Osteoblast (primary cell): ENCODE measurements around the gene CTSH. TPM values are rescaled to one million over a fixed set of nuclear protein-coding genes. Genes with fewer than 3 reads are reported as not detected.

ENCODE experiments used
- DNase-seq: peaks from one replicate; pipeline ENCODE4 v3.0.0; 2011; ENCODE audit warnings: low spot score, mixed read lengths; ENCODE audit not compliant: insufficient read length; ENCODE audit errors: missing footprints
- H2AFZ ChIP-seq: 2 replicates; pipeline ENCODE4 v1.6.0; 2011; ENCODE audit warnings: mild to moderate bottlenecking, low read length
- H3K27ac ChIP-seq: 2 replicates; pipeline ENCODE4 v1.5.1; 2011; ENCODE audit warnings: mild to moderate bottlenecking, low read depth, low read length, moderate library complexity
- H3K27me3 ChIP-seq: 2 replicates; pipeline ENCODE4 v1.6.0; 2012; ENCODE audit warnings: mild to moderate bottlenecking, control low read depth, inconsistent platforms, low read length, moderate library complexity; ENCODE audit not compliant: insufficient read depth
- H3K36me3 ChIP-seq: 2 replicates; pipeline ENCODE4 v1.5.1; 2011; ENCODE audit warnings: mild to moderate bottlenecking, low read length, control low read depth, moderate library complexity; ENCODE audit not compliant: insufficient read depth
- H3K4me1 ChIP-seq: 2 replicates; pipeline ENCODE4 v1.5.1; 2011; ENCODE audit warnings: mild to moderate bottlenecking, low read length, control low read depth, moderate library complexity; ENCODE audit not compliant: insufficient read depth
- H3K4me2 ChIP-seq: 2 replicates; pipeline ENCODE4 v1.6.0; 2011; ENCODE audit warnings: mild to moderate bottlenecking, low read length; ENCODE audit not compliant: insufficient read depth
- H3K4me3 ChIP-seq: fragments of 200-600 bp; sonication (generic); 3 replicates; pipeline ENCODE4 v1.5.1; 2012; ENCODE audit warnings: mild to moderate bottlenecking, low read length, inconsistent platforms; ENCODE audit not compliant: insufficient read depth
- H3K79me2 ChIP-seq: 2 replicates; pipeline ENCODE4 v1.6.0; 2012; ENCODE audit warnings: mild to moderate bottlenecking, low read length, control low read depth, inconsistent platforms; ENCODE audit not compliant: insufficient read depth
- H3K9me3 ChIP-seq: 2 replicates; pipeline ENCODE4 v1.5.1; 2011; ENCODE audit warnings: low read depth, low read length, control low read depth
- H4K20me1 ChIP-seq: 2 replicates; pipeline ENCODE4 v1.6.0; 2012; ENCODE audit warnings: mild to moderate bottlenecking, low read length, control low read depth; ENCODE audit not compliant: insufficient read depth
- CTCF ChIP-seq: IDR thresholded peaks from 2 replicates; pipeline ENCODE4 v1.5.1; 2011; ENCODE audit warnings: mild to moderate bottlenecking, low read depth, low read length, moderate library complexity; ENCODE audit errors: extremely low read depth
- total RNA-seq: library from RNA; depleted of rRNA; stranded (reverse); fragments of >200 nt; gene quantifications from 2 replicates; pipeline ENCODE4 v1.2.3, GENCODE V29; 2012

Gene CTSH
- total RNA-seq, 1 donor, result 4.7 TPM

- Histone ChIP-seq H3K9me3 (no peaks in the 10 kb centered on the region), H2AFZ (peak overlapping the region; percentile 67), H3K4me2 (no peak overlapping the region), H3K4me3 (no peak overlapping the region), H4K20me1 (no peaks in the 10 kb centered on the region), H3K27ac (peak overlapping the region; percentile 58), H3K79me2 (no peaks in the 10 kb centered on the region), H3K27me3 (no peaks in the 10 kb centered on the region), H3K36me3 (no peaks in the 10 kb centered on the region), H3K4me1 (peaks cover 15% of the 10 kb centered on the region)
- no peak for TF ChIP-seq CTCF
- peak; percentile 30 for DNase-seq
Observed at GRCh38 chr15:78989701-78990240, 44.9 kb upstream of the CTSH start.

- H2AFZ ChIP-seq, result peak overlapping the region; percentile 67
Observed at GRCh38 chr15:78988361-78988911, 43.6 kb upstream of the CTSH start.

GRCh38 chr15:78987556-78988360 is 42.9 kb upstream of the CTSH start:
- Histone ChIP-seq H2AFZ (peak overlapping the region; percentile 52), H3K27ac (peak overlapping the region; percentile 70), H3K36me3 (no peaks in the 10 kb centered on the region), H4K20me1 (no peaks in the 10 kb centered on the region), H3K79me2 (no peaks in the 10 kb centered on the region), H3K4me3 (no peak overlapping the region), H3K4me2 (no peak overlapping the region), H3K9me3 (no peaks in the 10 kb centered on the region), H3K27me3 (no peaks in the 10 kb centered on the region), H3K4me1 (peaks cover 15% of the 10 kb centered on the region)
- no peak for TF ChIP-seq CTCF
- DNase-seq, result peak; percentile 48

More at GRCh38 chr15:78988361-78988911, 43.6 kb upstream of the CTSH start:
- no peak overlapping the region for H3K4me3 ChIP-seq
- DNase-seq, result peak; percentile 98
- no peaks in the 10 kb centered on the region for H4K20me1 ChIP-seq
- no peaks in the 10 kb centered on the region for H3K36me3 ChIP-seq
- TF ChIP-seq CTCF, result no peak
- H3K27ac ChIP-seq, result peak overlapping the region; percentile 70
- H3K9me3 ChIP-seq, result no peaks in the 10 kb centered on the region
- no peaks in the 10 kb centered on the region for H3K79me2 ChIP-seq
- H3K4me2 ChIP-seq, result peak overlapping the region; percentile 10
- peaks cover 15% of the 10 kb centered on the region for H3K4me1 ChIP-seq
- no peaks in the 10 kb centered on the region for H3K27me3 ChIP-seq

- H2AFZ ChIP-seq, result no peak overlapping the region
- H3K36me3 ChIP-seq, result no peaks in the 10 kb centered on the region
- no peak overlapping the region for H3K27ac ChIP-seq
- no peaks in the 10 kb centered on the region for H4K20me1 ChIP-seq
- peaks cover 15% of the 10 kb centered on the region for H3K4me1 ChIP-seq
- no peaks in the 10 kb centered on the region for H3K9me3 ChIP-seq
- H3K4me3 ChIP-seq, result no peak overlapping the region
- peak; percentile 1 for DNase-seq
- no peaks in the 10 kb centered on the region for H3K27me3 ChIP-seq
- no peaks in the 10 kb centered on the region for H3K79me2 ChIP-seq
- no peak for TF ChIP-seq CTCF
- no peak overlapping the region for H3K4me2 ChIP-seq
Observed at GRCh38 chr15:78985859-78986475, 41.1 kb upstream of the CTSH start.
